Measurements from ENCODE around the gene ADAM15.

- TF ChIP-seq CTCF (conservative IDR thresholded peaks at IDR 0.05), result no peak
- TF ChIP-seq EZH2 (IDR thresholded peaks at IDR 0.05; ENCODE audit: low read depth), result no peak
Measured at GRCh38 chr1:155053531-155054105, 2.5 kb downstream of the ADAM15 start.

All from PC-9 (cell line).